ENCODE measurements around the gene MLLT3. TPM values are rescaled to one million over a fixed set of nuclear protein-coding genes. Genes with fewer than 3 reads are reported as not detected.

MLLT3 gene
- total and polyA plus RNA-seq, 2 donors (not counting 3 experiments of a cell fraction or from before 2014, with no cell fraction given), result 6.1 to 10.0 TPM

- dilution Hi-C loops (cut with MboI; ENCODE audit: extremely low pct_ligation_motif_present, low sequenced_read_pairs), result no loop called here
- TF ChIP-seq FOS (IDR thresholded peaks at IDR 0.05; ENCODE audit: borderline replicate concordance, insufficient read depth, low read length) (no peak), MAX (IDR thresholded peaks at IDR 0.05; ENCODE audit: insufficient read depth, insufficient read length) (no peak), JUN (IDR thresholded peaks at IDR 0.05; ENCODE audit: borderline replicate concordance, insufficient read depth, insufficient read length, low read depth) (no peak), EZH2 (IDR thresholded peaks at IDR 0.05; ENCODE audit: borderline replicate concordance, low read depth, low read length, severe bottlenecking) (no peak), POLR2AphosphoS5 (IDR thresholded peaks at IDR 0.05; ENCODE audit: insufficient read depth, low read depth, low read length) (no peak), CTCF (IDR thresholded peaks at IDR 0.05; ENCODE audit: extremely low read depth in 1 of 2, insufficient read depth in 1 of 2, low read depth in 1 of 2, low read length in 2 of 2) (no peak), POLR2A (IDR thresholded peaks at IDR 0.05; ENCODE audit: low read depth, low read length) (no peak), MYC (IDR thresholded peaks at IDR 0.05; ENCODE audit: low read depth, low read length) (no peak), GATA2 (IDR thresholded peaks at IDR 0.05; ENCODE audit: insufficient read depth, insufficient read length, low read depth, low read length) (no peak)
- intact Hi-C loops (cut with micrococcal nuclease), result loop anchor here (1.0 kb wide), 6 partner anchors 78 to 488 kb away; no protein-coding TSS in a partner anchor
- Histone ChIP-seq H3K9me1 (replicated peaks; ENCODE audit: control insufficient read depth, extremely low read depth, insufficient read depth, low read length) (no peaks in the 10 kb centered on the region), H3K79me2 (ENCODE audit: control insufficient read depth, insufficient read depth, low read length) (no peaks in the 10 kb centered on the region), H2AFZ (ENCODE audit: low read depth, low read length) (peak overlapping the region; percentile 93), H3K4me3 (replicated peaks in 1 of 3; ENCODE audit: insufficient read depth in 1 of 3, low read depth in 1 of 3, low read length in 3 of 3) (peak overlapping the region; percentile 43 to 81 (median 66)), H3K27ac (ENCODE audit: insufficient read depth, low read depth, low read length) (no peak overlapping the region), H3K4me1 (ENCODE audit: control insufficient read depth, extremely low read depth, insufficient read depth, low read length) (peaks cover 20% of the 10 kb centered on the region), H3K36me3 (ENCODE audit: control insufficient read depth in 2 of 2, extremely low read depth in 1 of 2, insufficient read depth in 2 of 2, low read length in 2 of 2) (no peaks in the 10 kb centered on the region), H3K27me3 (ENCODE audit: control insufficient read depth in 2 of 2, insufficient read depth in 2 of 2, low read length in 2 of 2) (no peaks in the 10 kb centered on the region), H4K20me1 (replicated peaks; ENCODE audit: control insufficient read depth, extremely low read depth, insufficient read depth, low read length) (no peaks in the 10 kb centered on the region), H3K9me3 (replicated peaks; ENCODE audit: control insufficient read depth, insufficient read depth, low read length) (no peaks in the 10 kb centered on the region), H3K4me2 (ENCODE audit: insufficient read depth, low read length) (peak overlapping the region; percentile 95), H3K9ac (replicated peaks; ENCODE audit: extremely low read depth, insufficient read depth, low read length) (peak overlapping the region; percentile 20)
- DNase-seq (ENCODE audit: low read depth, low spot score) (no peak), FAIRE-seq (peak; percentile 4)
- ChIA-PET CTCF (interaction anchor here (1.0 to 6.1 kb wide), 11 partner anchors 61 to 487 kb away, joined by 3 to 153 read pairs (median 15); partner anchors contain the start of gene FOCAD), POLR2A (interaction anchor here (1.5 kb wide), 1 partner anchor 60 kb away, joined by 11 read pairs; the partner anchor contains the start of gene FOCAD)
- no TSS peak for BruUV-seq (replicated peaks)
Measured at GRCh38 chr9:20623748-20624124, 1.4 kb upstream of the MLLT3 start.

Data from endothelial cell of umbilical vein (primary cell).